Endometrial microvascular endothelial cells (primary cell): ENCODE measurements around the gene AFAP1. TPM values are rescaled to one million over a fixed set of nuclear protein-coding genes. Genes with fewer than 3 reads are reported as not detected.

Experiments used
- in situ Hi-C: cut with HindIII; loops from 2 replicates; pipeline ENCODE4 v1.10.0; 2017; ENCODE audit warnings: low sequenced_read_pairs, low pct_unique_long_range_greater_than_20kb; ENCODE audit errors: inconsistent ontology term
- total RNA-seq: library from RNA; depleted of rRNA; stranded (reverse); fragments of >200 nt; gene quantifications from one replicate; pipeline ENCODE4 v1.2.3, GENCODE V29; 2015; ENCODE audit errors: inconsistent ontology term

The AFAP1 gene
- total RNA-seq, 1 donor from 2014 or later: 95.8 TPM

- in situ Hi-C loops: loop anchor here (25.0 kb wide), 1 partner anchor 96 kb away; the partner anchor contains the start of gene AFAP1
These were observed 98.6 kb downstream of the AFAP1 start for GRCh38 chr4:7841071-7841470.

GRCh38 chr4:7839856-7840255 lies 99.8 kb downstream of the AFAP1 start:
- in situ Hi-C loops: loop anchor here (25.0 kb wide), 1 partner anchor 97 kb away; the partner anchor contains the start of gene AFAP1

GRCh38 chr4:7838136-7838782 lies 101.4 kb downstream of the AFAP1 start:
- in situ Hi-C loops: loop anchor here (25.0 kb wide), 1 partner anchor 99 kb away; the partner anchor contains the start of gene AFAP1

GRCh38 chr4:7837597-7838135 lies 102.0 kb downstream of the AFAP1 start:
- in situ Hi-C loops: loop anchor here (25.0 kb wide), 1 partner anchor 100 kb away; the partner anchor contains the start of gene AFAP1

- in situ Hi-C loops: loop anchor here (25.0 kb wide), 1 partner anchor 105 kb away; the partner anchor contains the start of gene AFAP1
These were observed 107.6 kb downstream of the AFAP1 start for GRCh38 chr4:7831858-7832730.

GRCh38 chr4:7831330-7831729 lies 108.3 kb downstream of the AFAP1 start:
- in situ Hi-C loops: loop anchor here (25.0 kb wide), 1 partner anchor 106 kb away; the partner anchor contains the start of gene AFAP1

- in situ Hi-C loops: loop anchor here (25.0 kb wide), 1 partner anchor 107 kb away; the partner anchor contains the start of gene AFAP1
These were observed 108.9 kb downstream of the AFAP1 start for GRCh38 chr4:7830747-7831146.

GRCh38 chr4:7829652-7830580 lies 109.7 kb downstream of the AFAP1 start:
- in situ Hi-C loops: loop anchor here (25.0 kb wide), 1 partner anchor 107 kb away; the partner anchor contains the start of gene AFAP1

GRCh38 chr4:7828793-7829301 lies 110.8 kb downstream of the AFAP1 start:
- in situ Hi-C loops: loop anchor here (25.0 kb wide), 1 partner anchor 108 kb away; the partner anchor contains the start of gene AFAP1

- in situ Hi-C loops: loop anchor here (25.0 kb wide), 1 partner anchor 109 kb away; the partner anchor contains the start of gene AFAP1
These were observed 111.5 kb downstream of the AFAP1 start for GRCh38 chr4:7828011-7828720.

GRCh38 chr4:7827566-7827965 lies 112.1 kb downstream of the AFAP1 start:
- in situ Hi-C loops: loop anchor here (25.0 kb wide), 1 partner anchor 110 kb away; the partner anchor contains the start of gene AFAP1

GRCh38 chr4:7826909-7827306 lies 112.8 kb downstream of the AFAP1 start:
- in situ Hi-C loops: loop anchor here (25.0 kb wide), 1 partner anchor 110 kb away; the partner anchor contains the start of gene AFAP1

- in situ Hi-C loops: loop anchor here (25.0 kb wide), 1 partner anchor 111 kb away; the partner anchor contains the start of gene AFAP1
These were observed 113.3 kb downstream of the AFAP1 start for GRCh38 chr4:7826176-7826908.

GRCh38 chr4:7824218-7824617 lies 115.4 kb downstream of the AFAP1 start:
- in situ Hi-C loops: no loop called here

- in situ Hi-C loops: no loop called here
These were observed 116.2 kb downstream of the AFAP1 start for GRCh38 chr4:7823416-7823824.

GRCh38 chr4:7822877-7823276 lies 116.8 kb downstream of the AFAP1 start:
- in situ Hi-C loops: no loop called here
